Measurements from ENCODE around the gene PRAMEF2.
"Not testable (repeated sequence)": the region's sequence is repeated elsewhere in the genome, so short reads cannot be mapped to it uniquely, and the experiment has no call there.

DNA sequence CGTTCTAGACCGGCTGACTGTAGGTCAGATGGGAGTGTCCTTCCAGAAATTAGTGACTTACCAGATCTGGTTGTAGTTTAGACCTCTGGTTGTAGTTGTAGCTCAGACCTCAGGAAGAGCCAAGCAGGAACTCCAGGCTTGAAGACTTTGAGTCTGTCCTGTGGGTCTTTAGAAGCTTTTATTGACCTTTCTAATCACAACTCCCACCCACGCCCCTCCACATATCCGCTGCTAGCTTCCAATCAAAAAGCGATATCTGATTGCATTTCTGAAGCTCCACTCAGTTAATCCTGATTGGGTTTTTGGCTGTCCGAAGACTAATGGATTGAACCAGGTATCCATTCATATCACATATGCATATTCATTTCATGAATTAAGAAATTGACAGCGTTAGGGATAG, 8.3 kb upstream of the PRAMEF2 start, which contains the start of gene HNRNPCL1:
- not testable (repeated sequence) for TF ChIP-seq POLR2AphosphoS5 (IDR thresholded peaks at IDR 0.05)
- TF ChIP-seq, protein P1, sequence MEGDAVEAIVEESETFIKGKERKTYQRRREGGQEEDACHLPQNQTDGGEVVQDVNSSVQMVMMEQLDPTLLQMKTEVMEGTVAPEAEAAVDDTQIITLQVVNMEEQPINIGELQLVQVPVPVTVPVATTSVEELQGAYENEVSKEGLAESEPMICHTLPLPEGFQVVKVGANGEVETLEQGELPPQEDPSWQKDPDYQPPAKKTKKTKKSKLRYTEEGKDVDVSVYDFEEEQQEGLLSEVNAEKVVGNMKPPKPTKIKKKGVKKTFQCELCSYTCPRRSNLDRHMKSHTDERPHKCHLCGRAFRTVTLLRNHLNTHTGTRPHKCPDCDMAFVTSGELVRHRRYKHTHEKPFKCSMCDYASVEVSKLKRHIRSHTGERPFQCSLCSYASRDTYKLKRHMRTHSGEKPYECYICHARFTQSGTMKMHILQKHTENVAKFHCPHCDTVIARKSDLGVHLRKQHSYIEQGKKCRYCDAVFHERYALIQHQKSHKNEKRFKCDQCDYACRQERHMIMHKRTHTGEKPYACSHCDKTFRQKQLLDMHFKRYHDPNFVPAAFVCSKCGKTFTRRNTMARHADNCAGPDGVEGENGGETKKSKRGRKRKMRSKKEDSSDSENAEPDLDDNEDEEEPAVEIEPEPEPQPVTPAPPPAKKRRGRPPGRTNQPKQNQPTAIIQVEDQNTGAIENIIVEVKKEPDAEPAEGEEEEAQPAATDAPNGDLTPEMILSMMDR (IDR thresholded peaks at IDR 0.05) = not testable (repeated sequence)

Data from breast epithelium (tissue), 3 donors.